Measurements from ENCODE around the gene NTSR1. TPM values are rescaled to one million over a fixed set of nuclear protein-coding genes. Genes with fewer than 3 reads are reported as not detected.

Gene NTSR1
- total and polyA plus RNA-seq, 12 donors: 0.03 to 0.14 (median 0.11) TPM; not detected in 9

DNA sequence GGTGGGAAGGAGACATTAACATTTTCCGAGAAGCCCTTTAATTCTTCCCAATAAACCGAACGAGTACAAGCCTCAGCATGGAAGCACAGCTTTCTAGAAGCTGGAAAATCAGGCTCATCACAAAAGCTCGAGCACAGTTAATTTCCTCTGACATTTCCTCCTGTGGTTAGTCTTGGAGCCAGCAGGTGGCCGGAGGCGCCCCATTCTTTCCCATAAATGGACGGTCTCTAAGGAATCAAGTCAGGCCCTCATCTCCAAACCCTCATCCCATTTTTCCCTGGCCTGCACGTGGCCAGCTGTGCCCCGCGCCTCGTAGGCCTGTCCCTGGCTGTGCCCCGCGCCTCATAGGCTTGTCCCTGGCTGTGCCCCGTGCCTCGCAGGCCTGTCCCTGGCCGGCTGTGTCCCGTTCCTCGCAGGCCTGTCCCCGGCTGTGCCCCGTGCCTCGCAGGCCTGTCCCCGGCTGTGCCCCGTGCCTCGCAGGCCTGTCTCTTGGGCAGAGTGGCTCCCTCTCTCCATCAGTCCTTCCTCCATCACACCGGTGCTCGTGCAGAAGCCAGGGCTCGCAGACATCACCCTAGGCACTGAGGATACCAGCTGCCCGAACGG, 19.7 kb upstream of the NTSR1 start:
- H3K9me3 ChIP-seq (replicated peaks in 1 of 3): no peaks in the 10 kb centered on the region
- no peak overlapping the region for H3K27ac ChIP-seq
- no peaks in the 10 kb centered on the region for H3K36me3 ChIP-seq (replicated peaks in 1 of 2)
- intact Hi-C loops (cut with DNase I): loop anchor here in 1 of 2 donors (5.0 kb wide), 1 partner anchor 88 kb away; no protein-coding TSS in a partner anchor
- peaks cover 12% of the 10 kb centered on the region for H3K27me3 ChIP-seq
- no peak for TF ChIP-seq POLR2A (IDR thresholded peaks at IDR 0.05)
- TF ChIP-seq, protein P1, sequence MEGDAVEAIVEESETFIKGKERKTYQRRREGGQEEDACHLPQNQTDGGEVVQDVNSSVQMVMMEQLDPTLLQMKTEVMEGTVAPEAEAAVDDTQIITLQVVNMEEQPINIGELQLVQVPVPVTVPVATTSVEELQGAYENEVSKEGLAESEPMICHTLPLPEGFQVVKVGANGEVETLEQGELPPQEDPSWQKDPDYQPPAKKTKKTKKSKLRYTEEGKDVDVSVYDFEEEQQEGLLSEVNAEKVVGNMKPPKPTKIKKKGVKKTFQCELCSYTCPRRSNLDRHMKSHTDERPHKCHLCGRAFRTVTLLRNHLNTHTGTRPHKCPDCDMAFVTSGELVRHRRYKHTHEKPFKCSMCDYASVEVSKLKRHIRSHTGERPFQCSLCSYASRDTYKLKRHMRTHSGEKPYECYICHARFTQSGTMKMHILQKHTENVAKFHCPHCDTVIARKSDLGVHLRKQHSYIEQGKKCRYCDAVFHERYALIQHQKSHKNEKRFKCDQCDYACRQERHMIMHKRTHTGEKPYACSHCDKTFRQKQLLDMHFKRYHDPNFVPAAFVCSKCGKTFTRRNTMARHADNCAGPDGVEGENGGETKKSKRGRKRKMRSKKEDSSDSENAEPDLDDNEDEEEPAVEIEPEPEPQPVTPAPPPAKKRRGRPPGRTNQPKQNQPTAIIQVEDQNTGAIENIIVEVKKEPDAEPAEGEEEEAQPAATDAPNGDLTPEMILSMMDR (IDR thresholded peaks at IDR 0.05): no peak
- no peak overlapping the region for H3K4me3 ChIP-seq
- WGBS, 4 donors: 79 to 86% (median 83%) methylated on average over 15 to 29 of the region's 29 CpGs
- H3K4me1 ChIP-seq (replicated peaks in 1 of 2): no peaks in the 10 kb centered on the region
- DNase-seq: no peak

DNA sequence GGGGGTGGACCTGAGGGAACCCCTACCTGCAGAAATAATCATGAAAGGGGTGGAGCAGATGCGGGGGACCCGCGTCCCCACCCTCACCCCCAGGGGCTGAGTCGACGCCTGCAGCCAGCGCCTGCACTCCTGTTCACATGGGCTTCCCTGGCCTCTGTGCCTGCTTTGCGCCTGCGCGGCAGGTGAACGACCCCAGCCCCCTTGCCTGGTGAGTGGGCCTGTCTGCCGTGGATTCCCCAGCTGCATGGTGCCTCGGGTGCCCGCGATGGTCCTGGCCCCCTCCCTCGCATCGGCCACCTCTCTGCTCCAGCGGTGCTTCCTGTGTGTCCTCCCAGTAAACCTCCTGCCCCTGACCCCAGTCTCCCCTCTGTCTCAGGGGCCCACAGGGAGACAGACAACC, 18.8 kb upstream of the NTSR1 start:
- H3K4me3 ChIP-seq: no peak overlapping the region
- no peaks in the 10 kb centered on the region for H3K4me1 ChIP-seq (replicated peaks in 1 of 2)
- DNase-seq: no peak
- no peaks in the 10 kb centered on the region for H3K9me3 ChIP-seq (replicated peaks in 1 of 3)
- TF ChIP-seq, protein P1 (IDR thresholded peaks at IDR 0.05): no peak
- TF ChIP-seq POLR2A (IDR thresholded peaks at IDR 0.05): no peak
- peaks cover 16% of the 10 kb centered on the region for H3K27me3 ChIP-seq
- 75 to 88% (median 81%) methylated on average over 12 to 17 of the region's 17 CpGs for WGBS, 4 donors
- H3K27ac ChIP-seq: no peak overlapping the region
- H3K36me3 ChIP-seq (replicated peaks in 1 of 2): no peaks in the 10 kb centered on the region
- intact Hi-C loops (cut with DNase I): loop anchor here in 1 of 2 donors (5.0 kb wide), 1 partner anchor 87 kb away; no protein-coding TSS in a partner anchor

- no peak for DNase-seq
- Histone ChIP-seq H3K9me3 (replicated peaks in 1 of 3) (no peaks in the 10 kb centered on the region), H3K4me3 (no peak overlapping the region), H3K36me3 (replicated peaks in 1 of 2) (no peaks in the 10 kb centered on the region), H3K27ac (no peak overlapping the region), H3K27me3 (peaks cover 16% of the 10 kb centered on the region), H3K4me1 (replicated peaks in 1 of 2) (no peaks in the 10 kb centered on the region)
- no peak for TF ChIP-seq POLR2A (IDR thresholded peaks at IDR 0.05)
- TF ChIP-seq, protein P1 (IDR thresholded peaks at IDR 0.05): no peak
- intact Hi-C loops (cut with DNase I): no loop called here
- WGBS, 4 donors: 72 to 84% (median 82%) methylated on average over 16 to 17 of the region's 17 CpGs
These were observed 18.3 kb upstream of the NTSR1 start for GRCh38 chr20:62690261-62690820.

- no peak for DNase-seq
- H3K9me3 ChIP-seq (replicated peaks in 1 of 3): no peaks in the 10 kb centered on the region
- H3K36me3 ChIP-seq (replicated peaks in 1 of 2): no peaks in the 10 kb centered on the region
- 74 to 81% (median 76%) methylated on average over 14 to 15 of the region's 15 CpGs for WGBS, 4 donors
- no peak overlapping the region for H3K4me3 ChIP-seq
- TF ChIP-seq, protein P1 (IDR thresholded peaks at IDR 0.05): no peak
- no peak for TF ChIP-seq POLR2A (IDR thresholded peaks at IDR 0.05)
- H3K4me1 ChIP-seq (replicated peaks in 1 of 2): no peaks in the 10 kb centered on the region
- peaks cover 10% of the 10 kb centered on the region for H3K27me3 ChIP-seq
- H3K27ac ChIP-seq: no peak overlapping the region
- intact Hi-C loops (cut with DNase I): no loop called here
These were observed 17.1 kb upstream of the NTSR1 start for GRCh38 chr20:62691487-62691886.
